MCF 10A (cell line): ENCODE results near the gene MPDU1. TPM values are rescaled to one million over a fixed set of nuclear protein-coding genes. Genes with fewer than 3 reads are reported as not detected.

ENCODE experiments used
- BruUV-seq: library from RNA; stranded (reverse); fragments of 400-500 nt; replicated peaks from 2 replicates; lab custom pipeline; 2021; lab: Mats Ljungman, UMichigan
- CTCF ChIA-PET: fragments of 300-600 bp; sonication (Branson Sonifier 250); formaldehyde crosslinking; extraction: SDS; loops from one replicate; lab custom pipeline; 2021; ENCODE audit warnings: antibody characterized with exemption, inconsistent platforms; lab: Yijun Ruan, JAX
- POLR2A ChIA-PET: fragments of 300-600, 350-650 bp; sonication (Branson Sonifier 250); formaldehyde crosslinking; extraction: SDS; loops from one replicate; lab custom pipeline; 2020; ENCODE audit warnings: antibody characterized with exemption, inconsistent platforms; lab: Yijun Ruan, JAX
- DNase-seq: peaks from one replicate; pipeline ENCODE4 v3.0.0-alpha.2; 2018; ENCODE audit not compliant: unreplicated experiment
- H3K27ac Mint-ChIP-seq: one replicate; pipeline ENCODE4 v1.8.0; 2022; ENCODE audit warnings: mild to moderate bottlenecking, low read depth, mixed read lengths; ENCODE audit not compliant: unreplicated experiment
- H3K27me3 Mint-ChIP-seq: one replicate; pipeline ENCODE4 v1.8.0; 2022; ENCODE audit warnings: mixed read lengths; ENCODE audit not compliant: insufficient read depth, unreplicated experiment
- H3K36me3 Mint-ChIP-seq: one replicate; pipeline ENCODE4 v1.8.0; 2022; ENCODE audit warnings: mild to moderate bottlenecking, moderate library complexity, mixed read lengths; ENCODE audit not compliant: insufficient read depth, unreplicated experiment
- H3K4me1 Mint-ChIP-seq: one replicate; pipeline ENCODE4 v1.8.0; 2022; ENCODE audit warnings: mixed read lengths; ENCODE audit not compliant: insufficient read depth, unreplicated experiment
- H3K4me3 Mint-ChIP-seq: one replicate; pipeline ENCODE4 v1.8.0; 2022; ENCODE audit warnings: mild to moderate bottlenecking, moderate library complexity, mixed read lengths; ENCODE audit not compliant: unreplicated experiment
- H3K9me3 Mint-ChIP-seq: one replicate; pipeline ENCODE4 v1.8.0; 2022; ENCODE audit warnings: mixed read lengths; ENCODE audit not compliant: unreplicated experiment
- intact Hi-C: fragments of 100-400 bp; cut with micrococcal nuclease; formaldehyde crosslinking; loops from 2 replicates; pipeline ENCODE4 v1.14.1; 2022
- total RNA-seq: library from RNA; stranded (reverse); gene quantifications from 2 replicates; pipeline ENCODE4 v1.2.3, GENCODE V29; 2022
- TF ChIP-seq, protein P1 (sequence below): fragments of 200-600 bp; IDR thresholded peaks from one replicate; pipeline ENCODE4 v1.8.0; 2022; ENCODE audit warnings: antibody characterized with exemption, mild to moderate bottlenecking; ENCODE audit not compliant: unreplicated experiment

Gene MPDU1
- total RNA-seq, 1 experiment from 2014 or later: 56.5 TPM

GRCh38 chr17:7562208-7562605 lies 21.4 kb upstream of the MPDU1 start:
- POLR2A ChIA-PET: interaction anchor here (2.7 to 6.0 kb wide), 8 partner anchors 11 to 126 kb away, joined by 31 to 71 read pairs (median 46); partner anchors contain the start of genes MPDU1, POLR2A, SOX15 and TMEM102
- intact Hi-C loops: no loop called here
- CTCF ChIA-PET: interaction anchor here (0.6 to 7.1 kb wide), 6 partner anchors 23 to 126 kb away, joined by 3 to 123 read pairs (median 8); partner anchors contain the start of gene WRAP53

GRCh38 chr17:7563115-7563869 lies 20.4 kb upstream of the MPDU1 start:
- Mint-ChIP-seq H3K27ac (peak overlapping the region; percentile 91), H3K36me3 (peaks cover 48% of the 10 kb centered on the region), H3K9me3 (no peaks in the 10 kb centered on the region), H3K4me3 (peak overlapping the region; percentile 81), H3K27me3 (no peaks in the 10 kb centered on the region), H3K4me1 (peaks cover 34% of the 10 kb centered on the region)
- POLR2A ChIA-PET: interaction anchor here (1.0 kb wide), 1 partner anchor 13 kb away, joined by 3 read pairs; no protein-coding TSS in a partner anchor
- no peak for DNase-seq
- CTCF ChIA-PET: interaction anchor here (0.7 to 7.1 kb wide), 3 partner anchors 22 to 49 kb away, joined by 3 to 123 read pairs (median 10); no protein-coding TSS in a partner anchor
- no TSS peak for BruUV-seq
- intact Hi-C loops: no loop called here
- TF ChIP-seq, protein P1, sequence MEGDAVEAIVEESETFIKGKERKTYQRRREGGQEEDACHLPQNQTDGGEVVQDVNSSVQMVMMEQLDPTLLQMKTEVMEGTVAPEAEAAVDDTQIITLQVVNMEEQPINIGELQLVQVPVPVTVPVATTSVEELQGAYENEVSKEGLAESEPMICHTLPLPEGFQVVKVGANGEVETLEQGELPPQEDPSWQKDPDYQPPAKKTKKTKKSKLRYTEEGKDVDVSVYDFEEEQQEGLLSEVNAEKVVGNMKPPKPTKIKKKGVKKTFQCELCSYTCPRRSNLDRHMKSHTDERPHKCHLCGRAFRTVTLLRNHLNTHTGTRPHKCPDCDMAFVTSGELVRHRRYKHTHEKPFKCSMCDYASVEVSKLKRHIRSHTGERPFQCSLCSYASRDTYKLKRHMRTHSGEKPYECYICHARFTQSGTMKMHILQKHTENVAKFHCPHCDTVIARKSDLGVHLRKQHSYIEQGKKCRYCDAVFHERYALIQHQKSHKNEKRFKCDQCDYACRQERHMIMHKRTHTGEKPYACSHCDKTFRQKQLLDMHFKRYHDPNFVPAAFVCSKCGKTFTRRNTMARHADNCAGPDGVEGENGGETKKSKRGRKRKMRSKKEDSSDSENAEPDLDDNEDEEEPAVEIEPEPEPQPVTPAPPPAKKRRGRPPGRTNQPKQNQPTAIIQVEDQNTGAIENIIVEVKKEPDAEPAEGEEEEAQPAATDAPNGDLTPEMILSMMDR: no peak

More at GRCh38 chr17:7562208-7562605, 21.4 kb upstream of the MPDU1 start:
- Mint-ChIP-seq H3K4me3 (peak overlapping the region; percentile 81), H3K27me3 (no peaks in the 10 kb centered on the region), H3K36me3 (peaks cover 40% of the 10 kb centered on the region), H3K27ac (peak overlapping the region; percentile 91), H3K9me3 (no peaks in the 10 kb centered on the region), H3K4me1 (peaks cover 42% of the 10 kb centered on the region)
- no peak for DNase-seq
- TF ChIP-seq, protein P1: no peak
- BruUV-seq: TSS peak; percentile 34

DNA sequence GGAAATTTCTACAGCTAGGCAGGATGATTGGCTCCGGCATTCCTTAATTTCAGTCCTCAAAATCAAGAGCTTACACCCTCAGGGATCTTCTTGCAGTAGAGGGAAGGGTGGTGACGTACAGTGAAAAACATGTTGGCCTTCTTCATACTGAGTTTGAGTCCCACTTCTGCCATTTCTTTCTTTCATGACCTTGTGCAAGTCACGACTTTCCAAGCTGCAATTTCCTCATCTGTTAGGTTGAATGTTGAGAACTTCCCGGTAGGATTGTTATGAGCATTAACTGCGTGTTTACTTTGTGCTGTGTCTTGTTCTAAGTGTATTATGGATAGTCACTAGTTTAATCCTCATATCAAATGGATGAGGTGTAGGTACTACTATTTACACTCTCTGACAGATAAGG lies 14.1 kb upstream of the MPDU1 start:
- POLR2A ChIA-PET: interaction anchor here (0.9 to 13.7 kb wide), 5 partner anchors 9 to 170 kb away, joined by 3 to 294 read pairs (median 5); partner anchors contain the start of genes FXR2, MPDU1, POLR2A and SOX15
- DNase-seq: no peak

More for the DNA sequence above, 14.1 kb upstream of the MPDU1 start:
- CTCF ChIA-PET: interaction anchor here (0.6 to 1.1 kb wide), 3 partner anchors 9 to 258 kb away, joined by 3 to 5 read pairs (median 4); no protein-coding TSS in a partner anchor
- Mint-ChIP-seq H3K27me3 (no peaks in the 10 kb centered on the region), H3K36me3 (peaks cover 84% of the 10 kb centered on the region), H3K4me3 (no peak overlapping the region), H3K4me1 (peaks cover 6% of the 10 kb centered on the region), H3K27ac (no peak overlapping the region), H3K9me3 (no peaks in the 10 kb centered on the region)
- intact Hi-C loops: no loop called here
- TF ChIP-seq, protein P1: no peak
- BruUV-seq: no TSS peak
